ENCODE measurements around the gene MRPS7. TPM values are rescaled to one million over a fixed set of nuclear protein-coding genes. Genes with fewer than 3 reads are reported as not detected.
A peak's percentile ranks its signal among the peaks of the same experiment; 100 is the strongest.

The MRPS7 gene
- total and polyA plus RNA-seq, 8 donors = 41.0 to 70.4 (median 58.0) TPM

- TF ChIP-seq CTCF (IDR thresholded peaks at IDR 0.05) = no peak
- peaks cover 0 to 25% of the 10 kb centered on the region in 2 donors for H3K4me1 ChIP-seq
- ATAC-seq (no peak), DNase-seq (no peak)
- intact Hi-C loops (cut with DNase I) = no loop called here
- H3K36me3 ChIP-seq = peaks cover 4 to 80% of the 10 kb centered on the region in 2 donors
- no peaks in the 10 kb centered on the region for H3K9me3 ChIP-seq
- peak overlapping the region in 1 of 2 donors; percentile 90 for H3K27ac ChIP-seq
- no peak overlapping the region for H3K4me3 ChIP-seq
- H3K27me3 ChIP-seq = no peaks in the 10 kb centered on the region
Observed at GRCh38 chr17:75227729-75228128, 34.0 kb upstream of the MRPS7 start.

GRCh38 chr17:75228305-75228704, 33.4 kb upstream of the MRPS7 start:
- TF ChIP-seq CTCF (IDR thresholded peaks at IDR 0.05) = no peak
- DNase-seq (peak in 1 of 4 donors; percentile 68), ATAC-seq (peak; percentile 68)
- Histone ChIP-seq H3K4me3 (no peak overlapping the region), H3K27me3 (no peaks in the 10 kb centered on the region), H3K27ac (peak overlapping the region in 1 of 2 donors; percentile 90), H3K4me1 (peaks cover 0 to 25% of the 10 kb centered on the region in 2 donors), H3K9me3 (no peaks in the 10 kb centered on the region), H3K36me3 (peaks cover 4 to 80% of the 10 kb centered on the region in 2 donors)
- intact Hi-C loops (cut with DNase I) = no loop called here

DNA sequence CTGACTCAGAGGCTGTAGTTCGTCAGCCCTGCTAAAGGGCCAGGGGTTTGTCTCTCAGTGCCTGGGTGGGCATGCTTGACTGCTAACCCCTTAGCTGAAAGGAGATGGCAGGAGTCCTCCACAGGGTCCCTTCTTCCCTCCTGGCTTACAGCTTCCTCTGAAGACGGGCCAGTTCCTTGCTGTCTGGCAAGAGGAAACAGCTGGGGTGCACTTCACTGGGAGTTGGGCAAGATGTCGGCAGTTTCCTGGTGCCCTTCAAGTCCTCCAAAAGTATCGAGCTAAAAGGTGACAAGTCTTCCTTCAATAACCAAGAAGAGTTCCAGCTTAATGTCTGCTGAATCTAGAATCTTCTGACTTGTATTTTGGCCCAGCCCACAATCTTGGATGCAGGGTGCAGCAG, 32.8 kb upstream of the MRPS7 start:
- H3K4me1 ChIP-seq = peaks cover 0 to 25% of the 10 kb centered on the region in 2 donors
- no peaks in the 10 kb centered on the region for H3K9me3 ChIP-seq
- peak overlapping the region in 1 of 2 donors; percentile 90 for H3K27ac ChIP-seq
- intact Hi-C loops (cut with DNase I) = no loop called here
- H3K36me3 ChIP-seq = peaks cover 4 to 81% of the 10 kb centered on the region in 2 donors
- H3K4me3 ChIP-seq = no peak overlapping the region
- no peak for TF ChIP-seq CTCF (IDR thresholded peaks at IDR 0.05)
- ATAC-seq = peak; percentile 53
- peak in 1 of 4 donors; percentile 57 for DNase-seq
- no peaks in the 10 kb centered on the region for H3K27me3 ChIP-seq

DNA sequence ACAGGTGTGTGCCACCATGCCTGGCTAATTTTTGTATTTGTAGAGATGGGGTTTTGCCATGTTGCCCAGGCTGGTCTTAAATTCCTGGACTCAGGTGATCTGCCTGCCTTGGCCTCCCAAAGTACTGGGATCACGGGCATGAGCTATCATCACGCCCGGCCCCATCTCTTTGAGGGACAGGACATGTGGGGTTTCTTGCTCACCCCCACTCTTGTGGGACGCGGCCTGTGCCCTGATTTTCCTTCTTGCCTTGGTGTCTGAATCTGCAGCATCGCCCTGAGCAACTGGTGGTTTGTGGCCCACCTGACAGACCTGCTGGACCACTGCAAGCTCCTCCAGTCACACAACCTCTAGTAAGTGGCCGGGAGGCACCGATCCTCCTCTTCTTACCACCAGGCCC, 30.6 kb upstream of the MRPS7 start:
- H3K4me3 ChIP-seq = no peak overlapping the region
- TF ChIP-seq CTCF (IDR thresholded peaks at IDR 0.05) = no peak

GRCh38 chr17:75231741-75232464, 29.8 kb upstream of the MRPS7 start:
- H3K36me3 ChIP-seq = peaks cover 4 to 81% of the 10 kb centered on the region in 2 donors

More for the DNA sequence above, 30.6 kb upstream of the MRPS7 start:
- ATAC-seq = no peak
- Histone ChIP-seq H3K27me3 (no peaks in the 10 kb centered on the region), H3K4me1 (peaks cover 0 to 25% of the 10 kb centered on the region in 2 donors), H3K9me3 (no peaks in the 10 kb centered on the region), H3K36me3 (peaks cover 4 to 81% of the 10 kb centered on the region in 2 donors), H3K27ac (no peak overlapping the region)
- intact Hi-C loops (cut with DNase I) = no loop called here
- no peak for DNase-seq

More at GRCh38 chr17:75231741-75232464, 29.8 kb upstream of the MRPS7 start:
- H3K4me1 ChIP-seq = peaks cover 0 to 25% of the 10 kb centered on the region in 2 donors
- no peak overlapping the region for H3K27ac ChIP-seq
- TF ChIP-seq CTCF (IDR thresholded peaks at IDR 0.05) = no peak
- DNase-seq (no peak), ATAC-seq (no peak)
- H3K27me3 ChIP-seq = no peaks in the 10 kb centered on the region
- H3K4me3 ChIP-seq = no peak overlapping the region
- intact Hi-C loops (cut with DNase I) = no loop called here
- no peaks in the 10 kb centered on the region for H3K9me3 ChIP-seq
